ENCODE data around the gene CYP4F8.

DNA sequence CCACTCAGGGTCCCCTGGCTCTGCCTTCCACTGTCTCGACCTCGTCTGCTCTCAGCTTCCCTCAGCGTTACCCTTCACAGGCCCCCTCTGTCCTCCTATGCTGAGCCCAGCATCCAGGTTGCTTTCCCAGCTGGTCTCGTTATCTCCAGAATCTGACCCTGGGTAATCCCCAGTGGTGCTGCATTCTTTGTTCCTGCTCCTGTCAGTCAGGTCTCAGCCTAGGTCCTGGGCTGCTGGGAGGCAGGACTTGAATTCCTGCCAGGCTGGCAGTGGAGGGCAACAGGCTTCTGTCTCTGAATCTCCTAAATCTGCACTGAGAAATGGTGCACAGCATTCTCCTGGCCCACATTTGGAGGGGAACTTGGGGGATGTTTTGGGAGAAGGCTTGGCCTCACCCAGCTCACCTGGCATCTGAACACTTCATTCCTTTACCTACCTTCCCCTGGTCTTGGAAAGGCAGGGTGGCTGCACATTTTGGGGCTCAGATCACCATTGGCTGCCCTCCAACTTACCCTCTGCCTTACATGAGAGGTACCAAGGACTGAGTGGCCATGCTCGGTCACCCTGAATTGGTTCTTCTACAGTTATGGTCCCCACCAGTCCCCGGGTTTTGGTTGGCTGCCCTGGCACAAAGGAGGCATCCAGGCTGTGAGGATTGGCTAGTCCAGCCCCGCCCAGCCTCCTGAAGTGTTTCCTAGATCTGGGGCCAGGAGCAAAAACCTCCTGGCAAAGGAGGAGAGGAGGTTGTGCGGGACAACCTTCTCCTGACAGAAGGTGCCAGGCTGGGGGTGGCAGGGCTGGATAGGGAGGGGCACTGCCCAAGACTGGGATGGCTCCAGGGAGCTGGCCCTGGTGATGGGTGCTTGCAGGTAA lies at the start of gene CYP4F8:
- no peak for TF ChIP-seq POLR2AphosphoS5 (IDR thresholded peaks at IDR 0.05; ENCODE audit: borderline replicate concordance, low read depth, low read length)
- TF ChIP-seq EZH2 (IDR thresholded peaks at IDR 0.05), result no peak
